ENCODE data around the gene KCTD7. TPM values are rescaled to one million over a fixed set of nuclear protein-coding genes. Genes with fewer than 3 reads are reported as not detected.
"Not testable (repeated sequence)": the region's sequence is repeated elsewhere in the genome, so short reads cannot be mapped to it uniquely, and the experiment has no call there.

The KCTD7 gene
- total and polyA plus RNA-seq, 10 donors = 2.3 to 25.0 (median 14.5) TPM

GRCh38 chr7:66669496-66669895, 40.8 kb downstream of the KCTD7 start:
- TF ChIP-seq CTCF (IDR thresholded peaks at IDR 0.05 in 8 of 11, conservative IDR thresholded peaks at IDR 0.05 in 3 of 11) = no peak
- TF ChIP-seq POLR2A (IDR thresholded peaks at IDR 0.05) = no peak
- TF ChIP-seq POLR2AphosphoS5 (IDR thresholded peaks at IDR 0.05) = no peak
- peaks cover 0 to 17% (median 0%) of the 10 kb centered on the region in 6 donors for H3K36me3 ChIP-seq
- no peaks in the 10 kb centered on the region for H3K9me3 ChIP-seq
- intact Hi-C loops (cut with DNase I; ENCODE audit: low total_unique reads) = no loop called here
- DNase-seq = no peak
- H3K27ac ChIP-seq = no peak overlapping the region
- H3K27me3 ChIP-seq (replicated peaks in 1 of 7) = no peaks in the 10 kb centered on the region
- peaks cover 0 to 3% (median 0%) of the 10 kb centered on the region in 6 donors for H3K4me1 ChIP-seq
- WGBS, 5 donors = 92 to 98% (median 95%) methylated on average over 5 of the region's 5 CpGs
- no peak overlapping the region for H3K4me3 ChIP-seq

GRCh38 chr7:66671034-66671433, 42.4 kb downstream of the KCTD7 start:
- no peaks in the 10 kb centered on the region for H3K4me1 ChIP-seq
- WGBS, 5 donors = 91 to 100% (median 96%) methylated on average over 3 of the region's 3 CpGs
- H3K9me3 ChIP-seq = no peaks in the 10 kb centered on the region
- intact Hi-C loops (cut with DNase I; ENCODE audit: low total_unique reads) = no loop called here
- H3K27ac ChIP-seq = no peak overlapping the region
- H3K27me3 ChIP-seq (replicated peaks in 1 of 7) = no peaks in the 10 kb centered on the region
- peak; percentile 6 for DNase-seq
- peaks cover 0 to 17% (median 0%) of the 10 kb centered on the region in 6 donors for H3K36me3 ChIP-seq
- H3K4me3 ChIP-seq = no peak overlapping the region
- no peak for TF ChIP-seq POLR2A (IDR thresholded peaks at IDR 0.05)
- TF ChIP-seq POLR2AphosphoS5 (IDR thresholded peaks at IDR 0.05) = no peak
- TF ChIP-seq CTCF (IDR thresholded peaks at IDR 0.05 in 8 of 11, conservative IDR thresholded peaks at IDR 0.05 in 3 of 11) = no peak

- peak; percentile 2 for DNase-seq
- H3K4me1 ChIP-seq; intact Hi-C loops (cut with DNase I; ENCODE audit: low total_unique reads); H3K27ac ChIP-seq; H3K4me3 ChIP-seq; H3K9me3 ChIP-seq; H3K27me3 ChIP-seq (replicated peaks in 1 of 7): not testable (repeated sequence)
- H3K36me3 ChIP-seq = peaks cover 0 to 17% (median 0%) of the 10 kb centered on the region in 6 donors
- WGBS, 5 donors = 61 to 86% (median 73%) methylated on average over 2 of the region's 2 CpGs
Measured at GRCh38 chr7:66671486-66671885, 42.8 kb downstream of the KCTD7 start.

- 61 to 97% (median 86%) methylated on average over 1 to 4 of the region's 5 CpGs for WGBS, 5 donors
- H3K9me3 ChIP-seq; H3K27me3 ChIP-seq (replicated peaks in 1 of 7); intact Hi-C loops (cut with DNase I; ENCODE audit: low total_unique reads); H3K4me1 ChIP-seq; H3K27ac ChIP-seq; H3K4me3 ChIP-seq; DNase-seq: not testable (repeated sequence)
- H3K36me3 ChIP-seq = peaks cover 0 to 17% (median 0%) of the 10 kb centered on the region in 6 donors
Measured at GRCh38 chr7:66672432-66673123, 43.9 kb downstream of the KCTD7 start.

GRCh38 chr7:66673124-66673640, 44.5 kb downstream of the KCTD7 start:
- H3K27ac ChIP-seq; intact Hi-C loops (cut with DNase I; ENCODE audit: low total_unique reads); H3K4me3 ChIP-seq; H3K9me3 ChIP-seq; H3K4me1 ChIP-seq; H3K27me3 ChIP-seq (replicated peaks in 1 of 7): not testable (repeated sequence)
- 81 to 94% (median 85%) methylated on average over 5 of the region's 7 CpGs for WGBS, 5 donors
- H3K36me3 ChIP-seq = peaks cover 0 to 15% (median 0%) of the 10 kb centered on the region in 6 donors
- DNase-seq = peak; percentile 29
